ENCODE results near the gene PNPLA2. TPM values are rescaled to one million over a fixed set of nuclear protein-coding genes. Genes with fewer than 3 reads are reported as not detected.

PNPLA2 gene
- total RNA-seq, 4 donors from 2014 or later: 39.7 to 79.4 (median 58.9) TPM

DNA sequence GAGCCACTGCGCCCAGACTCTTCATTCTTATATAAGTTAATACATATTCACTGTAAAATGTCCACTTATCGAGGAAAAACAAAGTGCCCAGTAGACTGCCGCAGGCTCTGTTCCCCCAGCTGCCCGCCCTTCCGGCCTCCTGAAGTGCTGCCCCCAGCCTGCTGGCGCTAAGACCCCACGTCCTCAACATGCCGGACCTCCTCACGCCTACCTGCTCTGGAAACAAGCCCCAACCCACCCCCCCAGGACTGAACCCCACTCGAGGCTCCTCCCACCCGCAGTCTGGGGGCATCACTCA is 42.5 kb upstream of the PNPLA2 start:
- Histone ChIP-seq H3K4me1 (peaks cover 0 to 79% (median 23%) of the 10 kb centered on the region in 3 donors), H3K27ac (peak overlapping the region in 2 of 4 donors; percentile 88 to 90), H3K27me3 (no peaks in the 10 kb centered on the region), H3K36me3 (peaks cover 0 to 46% of the 10 kb centered on the region in 2 donors), H3K9me3 (no peaks in the 10 kb centered on the region), H3K4me3 (peak overlapping the region; percentile 85 to 98)
- TF ChIP-seq POLR2A (IDR thresholded peaks at IDR 0.05): no peak
- WGBS, 2 donors (ENCODE audit: low coverage in 1 of 2): 28 to 100% methylated on average over 1 to 3 of the region's 11 CpGs
- ATAC-seq: no peak

GRCh38 chr11:776561-777287 is 42.0 kb upstream of the PNPLA2 start:
- peak overlapping the region; percentile 85 to 98 for H3K4me3 ChIP-seq
- peaks cover 0 to 41% of the 10 kb centered on the region in 2 donors for H3K36me3 ChIP-seq
- WGBS, 2 donors (ENCODE audit: low coverage in 1 of 2): no CpG with 5 or more reads among the region's 65 CpGs
- H3K27me3 ChIP-seq: no peaks in the 10 kb centered on the region
- H3K9me3 ChIP-seq: no peaks in the 10 kb centered on the region
- H3K27ac ChIP-seq: peak overlapping the region; percentile 35 to 90 (median 87)
- peak; percentile 40 for ATAC-seq
- peaks cover 0 to 78% (median 23%) of the 10 kb centered on the region in 3 donors for H3K4me1 ChIP-seq
- TF ChIP-seq POLR2A (IDR thresholded peaks at IDR 0.05): no peak
- TF ChIP-seq POLR2AphosphoS5 (IDR thresholded peaks at IDR 0.05): no peak
- TF ChIP-seq EP300 (IDR thresholded peaks at IDR 0.05): no peak
- TF ChIP-seq, protein P1, sequence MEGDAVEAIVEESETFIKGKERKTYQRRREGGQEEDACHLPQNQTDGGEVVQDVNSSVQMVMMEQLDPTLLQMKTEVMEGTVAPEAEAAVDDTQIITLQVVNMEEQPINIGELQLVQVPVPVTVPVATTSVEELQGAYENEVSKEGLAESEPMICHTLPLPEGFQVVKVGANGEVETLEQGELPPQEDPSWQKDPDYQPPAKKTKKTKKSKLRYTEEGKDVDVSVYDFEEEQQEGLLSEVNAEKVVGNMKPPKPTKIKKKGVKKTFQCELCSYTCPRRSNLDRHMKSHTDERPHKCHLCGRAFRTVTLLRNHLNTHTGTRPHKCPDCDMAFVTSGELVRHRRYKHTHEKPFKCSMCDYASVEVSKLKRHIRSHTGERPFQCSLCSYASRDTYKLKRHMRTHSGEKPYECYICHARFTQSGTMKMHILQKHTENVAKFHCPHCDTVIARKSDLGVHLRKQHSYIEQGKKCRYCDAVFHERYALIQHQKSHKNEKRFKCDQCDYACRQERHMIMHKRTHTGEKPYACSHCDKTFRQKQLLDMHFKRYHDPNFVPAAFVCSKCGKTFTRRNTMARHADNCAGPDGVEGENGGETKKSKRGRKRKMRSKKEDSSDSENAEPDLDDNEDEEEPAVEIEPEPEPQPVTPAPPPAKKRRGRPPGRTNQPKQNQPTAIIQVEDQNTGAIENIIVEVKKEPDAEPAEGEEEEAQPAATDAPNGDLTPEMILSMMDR (IDR thresholded peaks at IDR 0.05): no peak

- Histone ChIP-seq H3K27me3 (no peaks in the 10 kb centered on the region), H3K27ac (peak within 1 kb of the TSS; percentile 60 to 90 (median 87)), H3K9me3 (no peaks in the 10 kb centered on the region), H3K36me3 (peaks cover 0 to 40% of the 10 kb centered on the region in 2 donors), H3K4me3 (peak within 1 kb of the TSS; percentile 85 to 98), H3K4me1 (peaks cover 0 to 70% (median 23%) of the 10 kb centered on the region in 3 donors)
- 8% methylated on average over 5 of the region's 110 CpGs; no CpG with 5 or more reads in 1 of the 2 donors for WGBS, 2 donors (ENCODE audit: low coverage in 1 of 2)
- ATAC-seq: peak; percentile 96
- TF ChIP-seq, protein P1 (IDR thresholded peaks at IDR 0.05): peak in 2 of 4 experiments; percentile 4 to 23
- TF ChIP-seq EP300 (IDR thresholded peaks at IDR 0.05) (no peak), POLR2A (IDR thresholded peaks at IDR 0.05) (peak; percentile 86 to 91), POLR2AphosphoS5 (IDR thresholded peaks at IDR 0.05) (peak; percentile 46)
Observed at GRCh38 chr11:777288-778255, 41.1 kb upstream of the PNPLA2 start, which contains the start of gene GATD1. GATD1 (minus strand) TSS chr11:777487; CDS start chr11:777462, 25 bp downstream.

DNA sequence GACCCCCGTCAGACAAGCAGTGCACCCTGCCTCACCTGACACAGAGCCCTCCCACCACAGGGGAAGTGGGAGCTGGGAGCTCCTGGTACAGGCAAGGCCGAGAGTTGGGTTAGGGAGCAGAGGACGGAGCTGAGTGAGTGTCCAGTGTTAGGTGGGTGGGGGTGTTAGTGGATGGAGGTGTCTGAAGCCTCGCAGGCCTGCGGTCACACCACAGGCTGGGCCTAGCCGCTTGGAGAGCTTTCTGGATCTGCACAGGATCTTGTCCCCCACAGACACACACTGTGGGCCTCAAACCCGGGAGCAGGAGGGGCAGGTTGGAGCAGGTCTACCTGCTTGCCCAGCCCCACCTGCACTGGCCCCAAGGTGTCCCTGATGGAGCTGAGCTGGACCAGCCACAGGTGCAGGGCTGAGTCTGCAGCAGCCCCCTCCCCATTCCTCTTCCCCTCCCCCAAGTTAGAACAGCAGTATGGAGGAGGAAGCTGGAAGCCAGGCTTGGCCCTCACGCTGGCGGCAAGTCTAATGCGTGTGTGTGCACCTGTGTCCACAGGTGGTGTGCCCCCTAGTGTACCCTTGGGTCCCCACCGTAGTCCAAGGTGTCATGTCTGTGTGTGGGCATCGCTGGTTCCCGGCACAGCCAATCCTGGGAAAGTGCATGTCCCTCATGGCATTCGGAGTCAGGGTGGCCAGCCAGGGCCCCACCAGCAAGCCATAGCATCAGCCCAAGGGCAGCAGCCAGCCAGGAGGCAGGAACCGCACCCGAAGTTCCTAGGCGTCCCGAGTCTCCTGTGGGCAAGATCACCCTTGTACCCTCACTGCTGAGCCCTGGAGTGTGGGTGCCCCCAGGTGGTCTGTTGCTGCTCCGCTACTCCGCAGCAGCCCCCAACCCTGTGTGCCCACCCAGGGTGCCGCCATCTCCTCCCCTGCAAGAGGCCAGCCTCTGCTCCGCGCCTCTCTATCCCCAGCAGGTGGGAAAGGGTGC is 39.4 kb upstream of the PNPLA2 start:
- TF ChIP-seq EP300 (IDR thresholded peaks at IDR 0.05) (no peak), POLR2A (IDR thresholded peaks at IDR 0.05) (no peak), POLR2AphosphoS5 (IDR thresholded peaks at IDR 0.05) (no peak)
- TF ChIP-seq, protein P1 (IDR thresholded peaks at IDR 0.05): no peak
- no peak for ATAC-seq
- no peaks in the 10 kb centered on the region for H3K9me3 ChIP-seq
- H3K27ac ChIP-seq: no peak overlapping the region
- H3K27me3 ChIP-seq: no peaks in the 10 kb centered on the region
- 87 to 90% methylated on average over 2 to 4 of the region's 23 CpGs for WGBS, 2 donors (ENCODE audit: low coverage in 1 of 2)
- peaks cover 0 to 23% of the 10 kb centered on the region in 2 donors for H3K36me3 ChIP-seq
- peaks cover 0 to 62% (median 23%) of the 10 kb centered on the region in 3 donors for H3K4me1 ChIP-seq
- H3K4me3 ChIP-seq: no peak overlapping the region

All from gastroesophageal sphincter (tissue), 4 donors.